Upper lobe of right lung (tissue), 1 donor: ENCODE data around the gene EXOSC9. TPM values are rescaled to one million over a fixed set of nuclear protein-coding genes. Genes with fewer than 3 reads are reported as not detected.

Experiments used
- ATAC-seq: fragments of 200-7000 bp; cut with Tn5 transposase; one replicate; pipeline ENCODE4 v1.9.1; 2020; ENCODE audit warnings: mild to moderate bottlenecking, moderate library complexity
- DNase-seq: peaks from one replicate; pipeline ENCODE4 v3.0.0-alpha.2; 2020
- H3K27ac ChIP-seq: fragments of 200-600 bp; one replicate; pipeline ENCODE4 v1.8.0; 2022
- H3K27me3 ChIP-seq: fragments of 200-600 bp; one replicate; pipeline ENCODE4 v1.8.0; 2022; ENCODE audit warnings: mild to moderate bottlenecking
- H3K36me3 ChIP-seq: fragments of 200-600 bp; one replicate; pipeline ENCODE4 v1.8.0; 2022
- H3K4me1 ChIP-seq: fragments of 200-600 bp; one replicate; pipeline ENCODE4 v1.8.0; 2022
- H3K4me3 ChIP-seq: fragments of 200-600 bp; one replicate; pipeline ENCODE4 v1.8.0; 2022; ENCODE audit warnings: mild to moderate bottlenecking
- H3K9me3 ChIP-seq: fragments of 200-600 bp; one replicate; pipeline ENCODE4 v1.8.0; 2022
- CTCF ChIP-seq: fragments of 200-600 bp; IDR thresholded peaks from one replicate; pipeline ENCODE4 v1.8.0; 2022; ENCODE audit warnings: antibody characterized with exemption
- intact Hi-C: fragments of 100-400 bp; cut with DNase I; formaldehyde crosslinking; loops from one replicate; pipeline ENCODE4 v1.11.0; 2022
- total RNA-seq: library from RNA; stranded (reverse); fragmentation: NEBNext Ultra II Directional; extraction: Animal tissue kit (Norgen Biotek cat#: 25700); gene quantifications from one replicate; pipeline ENCODE4 v1.2.1, GENCODE V29; 2021
- donor health status: DM: no; HTN: yes; CAD: no; lungs with severe emphysema.

The EXOSC9 gene
- total RNA-seq, 1 donor from 2014 or later = 15.8 TPM

GRCh38 chr4:121771869-121772268 is 29.3 kb upstream of the EXOSC9 start:
- no peak for ATAC-seq
- H3K4me1 ChIP-seq = no peaks in the 10 kb centered on the region

DNA sequence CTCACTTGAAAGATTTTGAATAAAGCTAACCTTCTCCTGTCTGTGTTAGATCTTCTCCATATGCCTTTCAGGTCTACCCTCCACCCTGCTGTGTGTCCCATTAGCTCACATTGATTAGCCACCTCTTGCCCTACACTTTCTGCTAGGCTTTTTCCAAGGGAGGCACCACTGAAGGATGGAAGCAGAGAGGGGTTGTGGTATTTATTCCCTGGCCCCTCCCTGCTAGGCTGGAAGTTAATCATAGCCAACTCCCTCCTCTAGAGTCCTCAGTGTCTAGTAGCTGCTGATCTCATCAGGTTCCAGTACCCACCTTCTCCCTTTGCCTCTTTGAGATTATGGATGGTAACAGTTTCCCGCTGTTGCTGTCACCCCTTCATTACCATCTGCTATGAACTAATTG is 27.2 kb upstream of the EXOSC9 start:
- ATAC-seq (no peak), DNase-seq (no peak)
- H3K36me3 ChIP-seq = no peaks in the 10 kb centered on the region
- no peaks in the 10 kb centered on the region for H3K4me1 ChIP-seq
- H3K4me3 ChIP-seq = no peak overlapping the region
- intact Hi-C loops = no loop called here
- no peak for TF ChIP-seq CTCF
- no peak overlapping the region for H3K27ac ChIP-seq
- peaks cover 8% of the 10 kb centered on the region for H3K27me3 ChIP-seq
- H3K9me3 ChIP-seq = no peaks in the 10 kb centered on the region

More at GRCh38 chr4:121771869-121772268, 29.3 kb upstream of the EXOSC9 start:
- intact Hi-C loops = no loop called here
- H3K27ac ChIP-seq = no peak overlapping the region
- H3K27me3 ChIP-seq = peaks cover 8% of the 10 kb centered on the region
- DNase-seq = no peak
- H3K9me3 ChIP-seq = no peaks in the 10 kb centered on the region
- no peak overlapping the region for H3K4me3 ChIP-seq
- no peak for TF ChIP-seq CTCF
- H3K36me3 ChIP-seq = no peaks in the 10 kb centered on the region

DNA sequence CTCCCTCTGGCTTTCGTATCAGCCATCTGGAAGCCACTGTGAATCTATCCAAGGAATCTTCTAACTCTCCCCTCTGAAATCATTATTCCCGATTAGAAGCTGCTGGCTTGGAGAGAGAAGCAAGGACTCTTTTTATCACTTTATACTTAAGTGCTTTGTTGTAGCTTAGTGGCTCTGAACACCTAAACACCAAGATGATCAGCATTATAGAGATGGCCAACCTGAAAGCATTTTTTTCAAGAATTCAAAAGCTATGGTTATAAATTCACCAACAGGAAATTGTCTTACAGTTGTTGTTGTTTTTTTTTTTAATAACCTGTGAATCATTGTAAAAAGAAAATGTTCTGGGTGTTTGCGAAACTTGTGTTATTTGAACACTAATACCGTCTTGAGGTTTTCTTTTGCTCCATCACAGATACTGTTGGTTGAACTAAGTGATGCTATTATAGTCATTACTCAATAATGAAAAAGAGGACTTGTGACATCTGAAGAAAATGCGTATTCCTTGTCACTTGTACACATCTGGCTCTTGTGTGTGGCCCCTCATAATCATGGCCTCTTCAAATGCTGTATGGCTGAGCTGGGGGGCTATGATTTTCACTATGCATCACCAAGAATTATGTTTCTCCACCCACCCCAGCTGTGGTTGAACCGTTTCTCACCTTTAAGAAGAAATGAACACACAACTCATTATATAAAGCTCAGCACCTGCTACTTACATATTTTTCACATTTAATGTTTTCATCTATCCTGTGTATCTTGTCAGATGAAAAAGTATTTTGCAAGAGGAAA is 24.3 kb upstream of the EXOSC9 start:
- Histone ChIP-seq H3K36me3 (no peaks in the 10 kb centered on the region), H3K27me3 (peaks cover 7% of the 10 kb centered on the region), H3K9me3 (no peaks in the 10 kb centered on the region), H3K4me1 (no peaks in the 10 kb centered on the region), H3K4me3 (no peak overlapping the region), H3K27ac (no peak overlapping the region)
- ATAC-seq = no peak
- DNase-seq = no peak
- TF ChIP-seq CTCF = no peak
- intact Hi-C loops = no loop called here

DNA sequence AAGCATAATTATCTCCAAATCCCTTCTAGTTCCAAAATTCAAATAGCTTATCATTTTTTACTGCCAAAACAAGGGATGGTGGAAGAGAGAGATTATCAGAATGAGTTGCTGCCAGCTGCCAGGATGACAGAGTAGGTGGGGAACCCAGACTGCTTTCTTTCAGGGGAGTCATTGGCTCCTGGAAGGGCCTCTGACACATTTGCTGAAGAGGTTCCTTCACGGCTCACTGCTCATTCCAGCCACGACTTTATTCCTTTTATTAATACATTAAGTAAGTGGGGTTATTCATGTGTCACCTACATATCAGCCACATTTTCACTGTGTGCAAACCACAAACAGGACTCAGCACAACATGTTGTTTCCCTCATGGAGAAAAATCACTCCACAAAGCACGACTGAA is 23.5 kb upstream of the EXOSC9 start:
- no peak for TF ChIP-seq CTCF
- DNase-seq (no peak), ATAC-seq (no peak)
- H3K27ac ChIP-seq = no peak overlapping the region
- H3K4me1 ChIP-seq = no peaks in the 10 kb centered on the region
- H3K27me3 ChIP-seq = no peaks in the 10 kb centered on the region
- H3K4me3 ChIP-seq = no peak overlapping the region
- H3K36me3 ChIP-seq = no peaks in the 10 kb centered on the region
- intact Hi-C loops = no loop called here
- no peaks in the 10 kb centered on the region for H3K9me3 ChIP-seq

GRCh38 chr4:121778991-121779628 is 22.0 kb upstream of the EXOSC9 start:
- H3K4me1 ChIP-seq = no peaks in the 10 kb centered on the region
- H3K9me3 ChIP-seq = no peaks in the 10 kb centered on the region
- no peaks in the 10 kb centered on the region for H3K36me3 ChIP-seq
- H3K27me3 ChIP-seq = no peaks in the 10 kb centered on the region
- intact Hi-C loops = no loop called here
- no peak for TF ChIP-seq CTCF
- H3K4me3 ChIP-seq = no peak overlapping the region
- ATAC-seq = no peak
- no peak for DNase-seq
- no peak overlapping the region for H3K27ac ChIP-seq
